B cell (primary cell): ENCODE results near the gene NCAM1. TPM values are rescaled to one million over a fixed set of nuclear protein-coding genes. Genes with fewer than 3 reads are reported as not detected.

Source experiments
- ATAC-seq: fragments of 200-7000 bp; cut with Tn5 transposase; one replicate; pipeline ENCODE4 v1.10.0; 2021; ENCODE audit warnings: low read depth, mild to moderate bottlenecking, moderate number of reproducible peaks, moderate library complexity
- CTCF ChIA-PET: fragments of 350-600 bp; sonication (Branson Sonifier 250); formaldehyde crosslinking; loops from one replicate; lab custom pipeline; 2021; ENCODE audit warnings: antibody characterized with exemption, inconsistent platforms; lab: Charles Lee
- POLR2A ChIA-PET: fragments of 350-600 bp; sonication (Branson Sonifier 250); formaldehyde crosslinking; loops from one replicate; lab custom pipeline; 2021; ENCODE audit warnings: antibody characterized with exemption; lab: Charles Lee
- DNase-seq: peaks from one replicate; pipeline ENCODE4 v3.0.0; 2013
- H2AFZ ChIP-seq: 2 replicates; pipeline ENCODE4 v1.6.1; 2012; ENCODE audit warnings: mild to moderate bottlenecking, low read depth, low read length; ENCODE audit not compliant: insufficient read depth, poor library complexity, severe bottlenecking
- H3K27ac ChIP-seq, 2 donors: 1 replicate in 1 of 2; 2 replicates in 1 of 2; pipeline ENCODE4 v1.5.1; 2012 to 2013; ENCODE audit warnings: low read length in 2 of 2, mild to moderate bottlenecking in 2 of 2, moderate library complexity in 1 of 2
- H3K27me3 ChIP-seq, 4 experiments: fragments of 200-600 bp in 1 of 4; sonication (generic) in 1 of 4; replicated peaks in 1 of 4; 1 replicate in 2 of 4; 2 replicates in 2 of 4; pipeline versions ENCODE4 v1.6.1 to v1.7.0; 2013 to 2016; ENCODE audit warnings: low read length in 3 of 4, mild to moderate bottlenecking in 2 of 4, mixed read lengths in 1 of 4, moderate library complexity in 1 of 4; ENCODE audit not compliant: insufficient read depth in 4 of 4, control insufficient read depth in 3 of 4; ENCODE audit errors: control extremely low read depth in 1 of 4
- H3K36me3 ChIP-seq, 2 experiments: replicated peaks in 1 of 2; 1 replicate in 1 of 2; 2 replicates in 1 of 2; pipeline versions ENCODE4 v1.6.1 to v1.7.1; 2013; ENCODE audit warnings: low read length in 1 of 2; ENCODE audit not compliant: insufficient read depth in 2 of 2, control insufficient read depth in 1 of 2; ENCODE audit errors: control extremely low read depth in 1 of 2, extremely low read depth in 1 of 2
- H3K4me1 ChIP-seq, 2 donors: fragments of 200-600 bp in 1 of 2; sonication (generic) in 1 of 2; 1 replicate in 1 of 2; 2 replicates in 1 of 2; pipeline versions ENCODE4 v1.5.1 to v1.6.1; 2013 to 2017; ENCODE audit warnings: low read length in 2 of 2; ENCODE audit not compliant: control insufficient read depth in 2 of 2, insufficient read depth in 2 of 2
- H3K4me2 ChIP-seq: replicated peaks from 2 replicates; pipeline ENCODE3; 2012; ENCODE audit warnings: mild to moderate bottlenecking, low read depth, low read length; ENCODE audit not compliant: poor library complexity, severe bottlenecking
- H3K4me3 ChIP-seq, 5 experiments: fragments of 200-600 bp in 1 of 5; sonication (generic) in 1 of 5; 1 replicate in 3 of 5; 2 replicates in 2 of 5; pipeline versions ENCODE4 v1.5.1 to v1.7.0; 2011 to 2016; ENCODE audit warnings: low read length in 4 of 5, mild to moderate bottlenecking in 4 of 5, low read depth in 2 of 5, control low read depth in 1 of 5, moderate library complexity in 1 of 5; ENCODE audit not compliant: insufficient read depth in 1 of 5; ENCODE audit errors: control extremely low read depth in 1 of 5, extremely low read depth in 1 of 5
- H3K79me2 ChIP-seq: fragments of 200-600 bp; sonication (generic); one replicate; pipeline ENCODE4 v1.6.0; 2016; ENCODE audit warnings: low read length; ENCODE audit not compliant: control insufficient read depth, insufficient read depth
- H3K9ac ChIP-seq: fragments of 200-600 bp; sonication (generic); 2 replicates; pipeline ENCODE4 v1.6.1; 2017; ENCODE audit warnings: mild to moderate bottlenecking, low read length, moderate library complexity
- H3K9me3 ChIP-seq, 3 donors: one replicate each; pipeline versions ENCODE4 v1.6.1 to v1.7.1; 2013; ENCODE audit warnings: low read length in 2 of 3; ENCODE audit not compliant: control insufficient read depth in 2 of 3, insufficient read depth in 1 of 3; ENCODE audit errors: control extremely low read depth in 1 of 3
- H4K20me1 ChIP-seq: 2 replicates; pipeline ENCODE4 v1.6.0; 2012; ENCODE audit warnings: mild to moderate bottlenecking, low read length; ENCODE audit not compliant: insufficient read depth, control insufficient read depth, poor library complexity, severe bottlenecking
- H3K27ac Mint-ChIP-seq: one replicate; pipeline ENCODE4 v1.8.0; 2021; ENCODE audit warnings: mixed read lengths
- H3K27me3 Mint-ChIP-seq: one replicate; pipeline ENCODE4 v1.8.0; 2021; ENCODE audit warnings: mixed read lengths
- H3K4me1 Mint-ChIP-seq: one replicate; pipeline ENCODE4 v1.8.0; 2021; ENCODE audit warnings: mixed read lengths
- H3K4me3 Mint-ChIP-seq: one replicate; pipeline ENCODE4 v1.8.0; 2021; ENCODE audit warnings: mixed read lengths
- H3K9me3 Mint-ChIP-seq: one replicate; pipeline ENCODE4 v1.8.0; 2022; ENCODE audit warnings: mixed read lengths; ENCODE audit not compliant: insufficient read depth
- EZH2 ChIP-seq: IDR thresholded peaks from 2 replicates; pipeline ENCODE4 v1.6.1; 2012; ENCODE audit warnings: borderline replicate concordance, low read depth, mild to moderate bottlenecking, moderate library complexity, low read length; ENCODE audit not compliant: insufficient read depth, poor library complexity, severe bottlenecking
- WGBS: methylation state at CpG from one replicate; pipeline ENCODE4 v1.1.5; 2013; ENCODE audit warnings: missing lambda C conversion rate; ENCODE audit not compliant: insufficient coverage; 5-methylcytosine and 5-hydroxymethylcytosine counted together
- intact Hi-C: fragments of 100-400 bp; cut with micrococcal nuclease; formaldehyde crosslinking; loops from one replicate; pipeline ENCODE4 v1.10.0; 2022
- polyA plus RNA-seq: library from polyadenylated mRNA; depleted of rRNA; stranded (reverse); fragments of >200 nt; gene quantifications from 2 replicates; pipeline ENCODE4 v1.2.3, GENCODE V29; 2012
- total RNA-seq, 2 donors: library from RNA; stranded (reverse); fragments of 120-200 nt in 1 of 2; gene quantifications; 1 replicate in 1 of 2; 2 replicates in 1 of 2; pipeline versions ENCODE4 v1.2.3 to v1.2.4, GENCODE V29; 2013 to 2022
- TF ChIP-seq, protein P1 (sequence below): fragments of 200-600 bp; IDR thresholded peaks from one replicate; pipeline ENCODE4 v1.8.0; 2022; ENCODE audit warnings: antibody characterized with exemption, mild to moderate bottlenecking

The NCAM1 gene
- total and polyA plus RNA-seq, 2 donors (not counting 1 experiment from before 2014, with no cell fraction given), result 0.37 TPM; not detected in 1

GRCh38 chr11:113238721-113239120, 277.5 kb downstream of the NCAM1 start:
- no peak overlapping the region for H3K27ac ChIP-seq
- no peaks in the 10 kb centered on the region for H3K9me3 ChIP-seq
- no peak overlapping the region for H3K4me3 Mint-ChIP-seq
- CTCF ChIA-PET, result no interaction called here
- POLR2A ChIA-PET, result no interaction called here
- no peak overlapping the region for H3K9ac ChIP-seq
- no peak overlapping the region for H3K4me2 ChIP-seq
- no peaks in the 10 kb centered on the region for H3K79me2 ChIP-seq
- peaks cover 30% of the 10 kb centered on the region for H3K27me3 Mint-ChIP-seq
- peaks cover 0 to 3% (median 0%) of the 10 kb centered on the region in 4 experiments for H3K27me3 ChIP-seq
- H3K9me3 Mint-ChIP-seq, result no peaks in the 10 kb centered on the region
- H2AFZ ChIP-seq, result no peak overlapping the region
- intact Hi-C loops, result no loop called here
- TF ChIP-seq, protein P1, sequence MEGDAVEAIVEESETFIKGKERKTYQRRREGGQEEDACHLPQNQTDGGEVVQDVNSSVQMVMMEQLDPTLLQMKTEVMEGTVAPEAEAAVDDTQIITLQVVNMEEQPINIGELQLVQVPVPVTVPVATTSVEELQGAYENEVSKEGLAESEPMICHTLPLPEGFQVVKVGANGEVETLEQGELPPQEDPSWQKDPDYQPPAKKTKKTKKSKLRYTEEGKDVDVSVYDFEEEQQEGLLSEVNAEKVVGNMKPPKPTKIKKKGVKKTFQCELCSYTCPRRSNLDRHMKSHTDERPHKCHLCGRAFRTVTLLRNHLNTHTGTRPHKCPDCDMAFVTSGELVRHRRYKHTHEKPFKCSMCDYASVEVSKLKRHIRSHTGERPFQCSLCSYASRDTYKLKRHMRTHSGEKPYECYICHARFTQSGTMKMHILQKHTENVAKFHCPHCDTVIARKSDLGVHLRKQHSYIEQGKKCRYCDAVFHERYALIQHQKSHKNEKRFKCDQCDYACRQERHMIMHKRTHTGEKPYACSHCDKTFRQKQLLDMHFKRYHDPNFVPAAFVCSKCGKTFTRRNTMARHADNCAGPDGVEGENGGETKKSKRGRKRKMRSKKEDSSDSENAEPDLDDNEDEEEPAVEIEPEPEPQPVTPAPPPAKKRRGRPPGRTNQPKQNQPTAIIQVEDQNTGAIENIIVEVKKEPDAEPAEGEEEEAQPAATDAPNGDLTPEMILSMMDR, result no peak
- TF ChIP-seq EZH2, result no peak
- H3K4me1 Mint-ChIP-seq, result peaks cover 4% of the 10 kb centered on the region
- 97% methylated on average over 5 of the region's 5 CpGs for WGBS
- H3K4me1 ChIP-seq, result peaks cover 0 to 6% of the 10 kb centered on the region in 2 donors
- H3K36me3 ChIP-seq, result no peaks in the 10 kb centered on the region
- no peak for DNase-seq
- H3K4me3 ChIP-seq, result no peak overlapping the region
- no peak overlapping the region for H3K27ac Mint-ChIP-seq
- H4K20me1 ChIP-seq, result no peaks in the 10 kb centered on the region
- no peak for ATAC-seq

DNA sequence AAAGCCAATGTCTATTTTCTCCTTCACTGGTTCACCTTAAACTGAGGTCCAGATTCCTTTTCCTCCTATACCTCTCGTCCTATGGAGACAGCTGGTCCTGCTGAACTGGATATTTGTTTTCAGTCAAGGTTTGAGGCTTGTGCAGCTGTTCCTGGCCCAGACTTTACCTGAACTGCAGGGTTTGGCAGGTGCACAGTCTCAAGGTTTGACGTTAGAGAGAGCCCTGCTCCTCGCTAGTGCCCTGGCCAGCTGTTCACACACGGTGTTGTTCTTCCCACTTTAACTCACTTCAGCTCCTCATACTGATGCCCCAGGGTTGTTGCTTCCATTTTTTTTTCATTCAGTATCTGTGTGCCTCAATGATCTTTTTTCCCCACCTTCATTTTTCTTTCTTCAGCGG, 279.2 kb downstream of the NCAM1 start:
- Histone ChIP-seq H3K9ac (no peak overlapping the region), H3K36me3 (no peaks in the 10 kb centered on the region), H2AFZ (no peak overlapping the region), H3K4me3 (no peak overlapping the region), H3K9me3 (no peaks in the 10 kb centered on the region), H3K27me3 (peaks cover 0 to 10% (median 2%) of the 10 kb centered on the region in 4 experiments), H3K79me2 (no peaks in the 10 kb centered on the region), H3K4me1 (peaks cover 0 to 6% of the 10 kb centered on the region in 2 donors), H3K4me2 (no peak overlapping the region), H4K20me1 (no peaks in the 10 kb centered on the region), H3K27ac (no peak overlapping the region)
- DNase-seq (no peak), ATAC-seq (no peak)
- intact Hi-C loops, result no loop called here
- WGBS, result 83% methylated on average over 3 of the region's 5 CpGs
- no peak overlapping the region for H3K27ac Mint-ChIP-seq
- H3K4me1 Mint-ChIP-seq, result peaks cover 4% of the 10 kb centered on the region
- ChIA-PET POLR2A (no interaction called here), CTCF (no interaction called here)
- H3K4me3 Mint-ChIP-seq, result no peak overlapping the region
- H3K27me3 Mint-ChIP-seq, result peaks cover 29% of the 10 kb centered on the region
- no peak for TF ChIP-seq EZH2
- TF ChIP-seq, protein P1, result no peak
- no peaks in the 10 kb centered on the region for H3K9me3 Mint-ChIP-seq
